ENCODE results near the gene SMAD4. TPM values are rescaled to one million over a fixed set of nuclear protein-coding genes. Genes with fewer than 3 reads are reported as not detected.

SMAD4 gene
- total RNA-seq, 1 experiment from 2014 or later, result 60.7 TPM

GRCh38 chr18:50987261-50987660, 42.8 kb upstream of the SMAD4 start:
- H3K9me3 ChIP-seq (ENCODE audit: insufficient read depth, low read depth), result no peaks in the 10 kb centered on the region; the same call in 1 of the 2 replicates
- no peak overlapping the region for H3K4me3 ChIP-seq
- no peaks in the 10 kb centered on the region for H3K27me3 ChIP-seq (ENCODE audit: insufficient read depth, low read depth)
- no peak overlapping the region for H2AFZ ChIP-seq
- CTCF ChIA-PET, result no interaction called here
- no peaks in the 10 kb centered on the region for H3F3A ChIP-seq (ENCODE audit: insufficient read depth, low read depth)
- H3K4me1 ChIP-seq (replicated peaks; ENCODE audit: insufficient read depth), result 0 out of 2 replicates have a peak, but pooled peaks cover 4% of the 10 kb centered on the region
- intact Hi-C loops (cut with micrococcal nuclease; ENCODE audit: unreplicated experiment), result no loop called here
- no peak for TF ChIP-seq EZH2 (IDR thresholded peaks at IDR 0.05; ENCODE audit: low read depth)
- TF ChIP-seq CTCF (conservative IDR thresholded peaks at IDR 0.05), result no peak
- POLR2A ChIA-PET (ENCODE audit: unreplicated experiment), result no interaction called here
- H3K36me3 ChIP-seq (ENCODE audit: low read depth), result peaks cover 8% of the 10 kb centered on the region
- DNase-seq, result no peak
- no peaks in the 10 kb centered on the region for H3K79me2 ChIP-seq (ENCODE audit: low read depth)
- no peak overlapping the region for H3K4me2 ChIP-seq
- BruUV-seq (replicated peaks), result no TSS peak
- no peak overlapping the region for H3K27ac ChIP-seq
- no peaks in the 10 kb centered on the region for H3K9me2 ChIP-seq (ENCODE audit: insufficient read depth)
- no peaks in the 10 kb centered on the region for H4K20me1 ChIP-seq (ENCODE audit: insufficient read depth)

GRCh38 chr18:50989711-50990110, 40.3 kb upstream of the SMAD4 start:
- TF ChIP-seq CTCF (conservative IDR thresholded peaks at IDR 0.05) (no peak), EZH2 (IDR thresholded peaks at IDR 0.05; ENCODE audit: low read depth) (no peak)
- Histone ChIP-seq H3K27me3 (ENCODE audit: insufficient read depth, low read depth) (no peaks in the 10 kb centered on the region), H3K36me3 (ENCODE audit: low read depth) (no peaks in the 10 kb centered on the region), H3K9me3 (ENCODE audit: insufficient read depth, low read depth) (no peaks in the 10 kb centered on the region; the same call in 1 of the 2 replicates), H4K20me1 (ENCODE audit: insufficient read depth) (no peaks in the 10 kb centered on the region), H3K9me2 (ENCODE audit: insufficient read depth) (no peaks in the 10 kb centered on the region), H2AFZ (no peak overlapping the region), H3K79me2 (ENCODE audit: low read depth) (no peaks in the 10 kb centered on the region), H3K4me2 (no peak overlapping the region), H3K4me1 (replicated peaks; ENCODE audit: insufficient read depth) (0 out of 2 replicates have a peak, but pooled peaks cover 4% of the 10 kb centered on the region), H3K27ac (no peak overlapping the region), H3F3A (ENCODE audit: insufficient read depth, low read depth) (no peaks in the 10 kb centered on the region), H3K4me3 (no peak overlapping the region)
- DNase-seq, result no peak
- CTCF ChIA-PET, result interaction anchor here (0.5 kb wide), 1 partner anchor 10 kb away, joined by 3 read pairs; no protein-coding TSS in a partner anchor
- BruUV-seq (replicated peaks), result no TSS peak
- POLR2A ChIA-PET (ENCODE audit: unreplicated experiment), result no interaction called here
- intact Hi-C loops (cut with micrococcal nuclease; ENCODE audit: unreplicated experiment), result no loop called here

- H3K27me3 ChIP-seq (ENCODE audit: insufficient read depth, low read depth), result no peaks in the 10 kb centered on the region
- H2AFZ ChIP-seq, result no peak overlapping the region
- ChIA-PET POLR2A (ENCODE audit: unreplicated experiment) (no interaction called here), CTCF (no interaction called here)
- intact Hi-C loops (cut with micrococcal nuclease; ENCODE audit: unreplicated experiment), result no loop called here
- no TSS peak for BruUV-seq (replicated peaks)
- no peaks in the 10 kb centered on the region for H4K20me1 ChIP-seq (ENCODE audit: insufficient read depth)
- H3F3A ChIP-seq (ENCODE audit: insufficient read depth, low read depth), result no peaks in the 10 kb centered on the region
- no peak overlapping the region for H3K4me2 ChIP-seq
- H3K27ac ChIP-seq, result no peak overlapping the region
- H3K36me3 ChIP-seq (ENCODE audit: low read depth), result no peaks in the 10 kb centered on the region
- no peaks in the 10 kb centered on the region for H3K4me1 ChIP-seq (replicated peaks; ENCODE audit: insufficient read depth)
- no peak for DNase-seq
- H3K4me3 ChIP-seq, result no peak overlapping the region
- no peaks in the 10 kb centered on the region; the same call in 1 of the 2 replicates for H3K9me3 ChIP-seq (ENCODE audit: insufficient read depth, low read depth)
- no peaks in the 10 kb centered on the region for H3K79me2 ChIP-seq (ENCODE audit: low read depth)
- H3K9me2 ChIP-seq (ENCODE audit: insufficient read depth), result no peaks in the 10 kb centered on the region
- TF ChIP-seq EZH2 (IDR thresholded peaks at IDR 0.05; ENCODE audit: low read depth), result no peak
- no peak for TF ChIP-seq CTCF (conservative IDR thresholded peaks at IDR 0.05)
Measured at GRCh38 chr18:50992351-50992762, 37.7 kb upstream of the SMAD4 start.
